ENCODE measurements around the gene GPR139. TPM values are rescaled to one million over a fixed set of nuclear protein-coding genes. Genes with fewer than 3 reads are reported as not detected.

GPR139 gene
- polyA plus RNA-seq, 4 donors = not detected

DNA sequence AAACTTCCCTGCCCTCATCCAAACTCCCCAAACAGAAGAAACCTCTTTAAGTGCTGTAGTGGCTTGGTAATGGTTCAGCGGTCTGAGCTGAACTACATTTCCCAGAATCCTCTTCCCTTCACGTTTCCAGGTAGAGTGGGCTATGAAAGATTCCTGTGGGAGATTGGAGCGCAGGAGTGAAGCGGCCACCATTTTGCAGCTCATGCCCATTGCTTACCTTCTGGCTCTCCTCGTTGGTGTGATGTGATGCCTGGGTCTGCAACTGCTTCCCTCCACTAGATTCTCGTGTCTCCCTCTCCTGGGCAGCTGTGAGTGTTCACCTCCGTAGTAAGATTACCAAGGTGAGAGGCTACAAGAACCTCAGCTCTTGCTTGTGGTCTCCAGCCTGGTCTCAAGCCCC is 82.1 kb downstream of the GPR139 start:
- no peak for DNase-seq (ENCODE audit: low read depth in 4 of 4, low spot score in 3 of 4)

DNA sequence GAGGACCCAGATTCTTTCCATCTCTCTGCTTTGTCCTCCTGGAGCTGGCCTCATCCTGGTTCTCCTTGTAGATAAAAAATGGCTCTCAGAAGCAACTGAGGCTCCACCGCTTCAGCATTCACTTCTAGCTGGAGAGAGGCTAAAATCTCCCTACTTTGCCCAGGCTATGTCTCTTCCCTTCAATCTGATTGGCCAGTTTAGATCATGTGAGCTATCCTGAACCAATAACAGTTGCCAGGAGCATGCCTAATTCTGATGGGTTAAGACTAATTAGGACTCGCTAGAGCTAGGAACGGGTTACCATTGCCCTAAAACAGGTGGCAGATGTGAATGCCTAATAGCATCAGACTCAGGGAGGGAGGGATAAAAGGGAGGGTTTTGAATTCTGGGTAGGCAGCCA is 89.6 kb downstream of the GPR139 start:
- no peak for DNase-seq (ENCODE audit: low read depth in 4 of 4, low spot score in 3 of 4)

Other genes starting within 250 kb of the GPR139 start
- gene GPRC5B, start 189.0 kb downstream of the GPR139 start, polyA plus RNA-seq (ENCODE audit: insufficient read length in 4 of 4) = 100 to 1,000 TPM; 106 to 146 (median 135) TPM